Measurements from ENCODE around the gene NAPSA.

DNA sequence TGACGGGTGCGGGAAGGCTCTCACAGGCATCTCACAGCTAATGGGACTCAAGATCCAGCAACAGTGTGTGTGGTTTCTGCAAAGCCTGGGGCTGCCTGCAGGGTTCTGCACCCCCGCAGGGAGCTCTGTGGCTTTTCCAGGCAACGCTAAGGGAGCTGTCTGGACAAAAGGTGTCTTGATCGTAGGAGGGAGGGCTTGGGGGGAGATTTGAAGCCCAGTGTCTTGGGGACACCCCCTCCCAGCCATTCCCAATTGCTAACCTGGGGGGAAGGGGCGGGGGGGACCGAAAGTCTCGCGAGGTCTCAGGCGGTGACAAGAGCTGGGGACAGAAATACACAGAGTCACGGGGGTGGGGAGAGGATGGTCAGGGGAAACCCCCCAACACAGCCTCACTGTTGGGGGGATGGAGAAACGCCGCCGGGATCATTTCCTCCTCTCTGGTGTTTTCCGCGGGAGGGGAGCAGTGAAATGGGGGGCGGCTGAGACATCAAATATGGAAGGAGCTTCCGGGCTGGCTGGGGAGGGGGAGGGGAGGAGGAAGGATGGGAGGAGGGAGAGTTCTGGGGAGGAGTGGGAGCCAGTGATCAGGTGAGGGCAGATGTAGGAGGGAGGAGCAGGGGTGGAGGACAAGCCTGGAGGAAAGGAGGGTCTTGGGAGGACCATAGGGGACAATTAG lies 49.5 kb downstream of the NAPSA start:
- TF ChIP-seq, protein P1, sequence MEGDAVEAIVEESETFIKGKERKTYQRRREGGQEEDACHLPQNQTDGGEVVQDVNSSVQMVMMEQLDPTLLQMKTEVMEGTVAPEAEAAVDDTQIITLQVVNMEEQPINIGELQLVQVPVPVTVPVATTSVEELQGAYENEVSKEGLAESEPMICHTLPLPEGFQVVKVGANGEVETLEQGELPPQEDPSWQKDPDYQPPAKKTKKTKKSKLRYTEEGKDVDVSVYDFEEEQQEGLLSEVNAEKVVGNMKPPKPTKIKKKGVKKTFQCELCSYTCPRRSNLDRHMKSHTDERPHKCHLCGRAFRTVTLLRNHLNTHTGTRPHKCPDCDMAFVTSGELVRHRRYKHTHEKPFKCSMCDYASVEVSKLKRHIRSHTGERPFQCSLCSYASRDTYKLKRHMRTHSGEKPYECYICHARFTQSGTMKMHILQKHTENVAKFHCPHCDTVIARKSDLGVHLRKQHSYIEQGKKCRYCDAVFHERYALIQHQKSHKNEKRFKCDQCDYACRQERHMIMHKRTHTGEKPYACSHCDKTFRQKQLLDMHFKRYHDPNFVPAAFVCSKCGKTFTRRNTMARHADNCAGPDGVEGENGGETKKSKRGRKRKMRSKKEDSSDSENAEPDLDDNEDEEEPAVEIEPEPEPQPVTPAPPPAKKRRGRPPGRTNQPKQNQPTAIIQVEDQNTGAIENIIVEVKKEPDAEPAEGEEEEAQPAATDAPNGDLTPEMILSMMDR (IDR thresholded peaks at IDR 0.05; ENCODE audit: extremely low read depth in 1 of 2, insufficient read depth in 1 of 2, low read depth in 1 of 2, low read length in 2 of 2) = no peak
- TF ChIP-seq POLR2A (IDR thresholded peaks at IDR 0.05; ENCODE audit: low read depth, low read length) (no peak), EZH2 (IDR thresholded peaks at IDR 0.05; ENCODE audit: borderline replicate concordance, low read depth, low read length, severe bottlenecking) (peak; percentile 54)
- TF ChIP-seq, protein P2, sequence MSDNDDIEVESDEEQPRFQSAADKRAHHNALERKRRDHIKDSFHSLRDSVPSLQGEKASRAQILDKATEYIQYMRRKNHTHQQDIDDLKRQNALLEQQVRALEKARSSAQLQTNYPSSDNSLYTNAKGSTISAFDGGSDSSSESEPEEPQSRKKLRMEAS (IDR thresholded peaks at IDR 0.05; ENCODE audit: insufficient read depth, insufficient read length) = no peak

Data from endothelial cell of umbilical vein (primary cell).